ENCODE data around the gene RBBP8.

GRCh38 chr18:22998344-22998743, 65.2 kb downstream of the RBBP8 start:
- TF ChIP-seq POLR2A (IDR thresholded peaks at IDR 0.05): no peak
- TF ChIP-seq, protein P1, sequence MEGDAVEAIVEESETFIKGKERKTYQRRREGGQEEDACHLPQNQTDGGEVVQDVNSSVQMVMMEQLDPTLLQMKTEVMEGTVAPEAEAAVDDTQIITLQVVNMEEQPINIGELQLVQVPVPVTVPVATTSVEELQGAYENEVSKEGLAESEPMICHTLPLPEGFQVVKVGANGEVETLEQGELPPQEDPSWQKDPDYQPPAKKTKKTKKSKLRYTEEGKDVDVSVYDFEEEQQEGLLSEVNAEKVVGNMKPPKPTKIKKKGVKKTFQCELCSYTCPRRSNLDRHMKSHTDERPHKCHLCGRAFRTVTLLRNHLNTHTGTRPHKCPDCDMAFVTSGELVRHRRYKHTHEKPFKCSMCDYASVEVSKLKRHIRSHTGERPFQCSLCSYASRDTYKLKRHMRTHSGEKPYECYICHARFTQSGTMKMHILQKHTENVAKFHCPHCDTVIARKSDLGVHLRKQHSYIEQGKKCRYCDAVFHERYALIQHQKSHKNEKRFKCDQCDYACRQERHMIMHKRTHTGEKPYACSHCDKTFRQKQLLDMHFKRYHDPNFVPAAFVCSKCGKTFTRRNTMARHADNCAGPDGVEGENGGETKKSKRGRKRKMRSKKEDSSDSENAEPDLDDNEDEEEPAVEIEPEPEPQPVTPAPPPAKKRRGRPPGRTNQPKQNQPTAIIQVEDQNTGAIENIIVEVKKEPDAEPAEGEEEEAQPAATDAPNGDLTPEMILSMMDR (IDR thresholded peaks at IDR 0.05): no peak

All from stomach (tissue), 4 donors.